ENCODE results near the gene EGFL7.

The EGFL7 gene

DNA sequence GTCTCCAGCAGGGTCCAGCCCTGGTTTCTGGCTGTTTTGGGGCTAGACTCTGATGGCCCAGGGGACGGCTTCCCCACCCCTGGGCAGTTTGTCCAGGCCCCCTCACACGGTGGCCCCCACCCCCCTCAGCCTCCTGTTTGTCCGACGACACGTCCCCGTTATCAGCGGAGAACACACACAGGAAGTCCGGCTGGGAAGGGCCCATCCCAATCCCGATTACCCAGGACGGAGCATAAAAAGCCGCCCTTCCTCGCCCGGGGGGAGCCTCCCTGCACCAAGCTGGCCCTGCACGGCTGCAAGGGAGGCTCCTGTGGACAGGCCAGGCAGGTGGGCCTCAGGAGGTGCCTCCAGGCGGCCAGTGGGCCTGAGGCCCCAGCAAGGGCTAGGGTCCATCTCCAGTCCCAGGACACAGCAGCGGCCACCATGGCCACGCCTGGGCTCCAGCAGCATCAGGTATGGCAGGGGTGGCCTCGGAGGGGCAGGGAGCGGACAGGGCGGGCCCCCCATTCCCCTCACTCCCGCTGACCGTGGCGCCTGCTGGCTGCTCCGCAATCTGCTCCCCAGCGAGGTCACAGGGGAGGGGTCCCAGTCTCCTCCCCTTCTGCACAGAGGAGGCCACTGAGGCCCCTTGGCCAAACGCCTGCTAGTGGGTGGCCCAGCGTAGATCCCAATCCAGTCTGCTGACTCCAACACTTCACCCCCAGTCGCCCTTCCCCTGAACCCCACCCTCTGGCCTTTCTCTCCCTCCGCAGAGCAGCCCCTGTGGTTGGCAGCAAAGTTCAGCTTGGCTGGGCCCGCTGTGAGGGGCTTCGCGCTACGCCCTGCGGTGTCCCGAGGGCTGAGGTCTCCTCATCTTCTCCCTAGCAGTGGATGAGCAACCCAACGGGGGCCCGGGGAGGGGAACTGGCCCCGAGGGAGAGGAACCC lies at the start of gene EGFL7:
EGFL7 (plus strand) TSS at position 261 of the 926 bp plus-strand sequence. CDS start 5,367 bp downstream, outside the sequence.
- no peak for DNase-seq (ENCODE audit: low spot score)

DNA sequence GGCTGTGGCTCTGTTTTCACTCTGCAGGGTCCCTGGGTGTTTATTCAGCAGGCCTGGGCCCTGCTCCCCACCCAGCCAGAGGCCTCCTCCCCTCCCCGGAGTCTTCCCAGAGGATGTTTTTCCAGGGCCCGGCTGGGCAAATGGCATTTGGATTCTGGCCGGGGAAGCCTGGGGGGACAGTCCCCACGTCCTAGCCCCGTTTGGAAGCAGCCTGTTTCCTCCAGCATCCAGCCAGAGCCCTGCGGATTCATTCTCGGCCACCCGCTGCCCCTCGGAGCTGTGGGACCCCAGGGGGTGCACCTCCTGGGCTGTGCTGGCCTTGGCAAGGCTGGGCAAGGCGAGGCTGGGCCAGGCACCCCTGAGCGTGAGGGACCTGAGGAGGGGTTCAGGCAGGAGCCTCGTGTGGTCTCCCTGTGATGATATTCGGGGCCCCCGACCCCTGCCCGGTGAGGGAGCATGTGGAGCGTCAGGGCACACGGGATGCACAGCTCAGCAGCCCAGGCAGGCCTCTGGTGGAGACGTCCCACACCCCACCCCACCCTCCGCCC lies 48.8 kb upstream of the EGFL7 start:
- DNase-seq (ENCODE audit: low spot score) = no peak

DNA sequence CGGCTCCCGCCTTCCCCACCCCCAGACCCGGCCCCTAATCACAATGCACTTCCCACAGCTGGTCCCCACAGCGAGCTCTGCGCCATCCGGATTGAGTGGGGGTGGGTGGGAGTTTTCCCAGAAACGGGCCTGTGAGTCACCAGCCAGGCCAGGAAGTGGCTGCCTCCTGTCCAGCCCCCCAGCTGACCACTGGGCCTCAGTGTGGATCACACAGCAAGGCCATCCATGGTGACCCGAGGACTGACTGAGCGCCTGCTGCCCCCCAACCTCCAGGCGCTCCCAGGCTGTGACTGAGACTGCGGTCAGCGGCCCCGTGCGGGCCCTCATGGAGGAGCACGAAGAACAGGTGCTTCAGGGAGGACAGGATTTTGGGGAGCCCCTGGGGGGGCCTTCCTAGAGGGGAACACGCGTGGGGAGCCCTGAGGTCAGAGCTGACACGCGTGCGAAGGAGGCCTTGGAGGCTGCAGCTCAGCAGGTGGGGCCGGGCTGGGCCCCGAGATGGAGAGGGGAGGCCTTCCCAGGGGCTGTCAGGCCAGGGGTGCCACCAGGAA lies 48.3 kb upstream of the EGFL7 start:
- no peak for DNase-seq (ENCODE audit: low spot score)

DNA sequence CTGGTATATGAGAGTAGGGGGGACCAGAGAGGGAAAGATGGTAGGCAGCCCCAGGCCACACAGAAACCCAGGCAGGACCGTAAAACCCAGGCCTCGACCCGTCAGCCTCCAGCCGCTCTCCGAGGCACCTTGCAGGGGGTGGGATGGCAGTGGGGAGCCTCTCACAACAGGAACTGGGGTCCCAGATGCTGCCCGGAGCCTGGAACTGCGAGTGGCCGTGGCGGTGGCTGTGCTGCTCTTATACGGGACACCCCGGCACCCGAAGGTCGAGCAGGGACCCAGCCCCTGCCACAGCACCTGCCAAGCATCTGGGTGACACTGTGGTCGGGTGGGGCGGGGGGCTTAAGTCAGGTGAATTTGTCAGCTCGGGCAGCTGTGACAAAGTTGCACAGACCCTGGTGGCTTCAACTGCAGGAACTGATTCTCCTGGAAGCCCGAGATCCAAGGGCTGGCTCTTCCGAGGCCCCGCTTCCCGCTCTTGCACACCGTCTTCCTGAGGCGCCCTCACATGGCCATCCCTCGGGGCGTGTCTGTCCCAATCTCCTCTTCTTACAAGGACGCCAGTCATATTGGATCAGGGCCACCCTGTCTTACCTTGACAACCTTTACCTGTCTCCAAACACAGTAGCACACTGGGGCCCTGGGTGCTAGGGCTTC lies 47.6 kb upstream of the EGFL7 start:
- DNase-seq (ENCODE audit: low spot score) = no peak

DNA sequence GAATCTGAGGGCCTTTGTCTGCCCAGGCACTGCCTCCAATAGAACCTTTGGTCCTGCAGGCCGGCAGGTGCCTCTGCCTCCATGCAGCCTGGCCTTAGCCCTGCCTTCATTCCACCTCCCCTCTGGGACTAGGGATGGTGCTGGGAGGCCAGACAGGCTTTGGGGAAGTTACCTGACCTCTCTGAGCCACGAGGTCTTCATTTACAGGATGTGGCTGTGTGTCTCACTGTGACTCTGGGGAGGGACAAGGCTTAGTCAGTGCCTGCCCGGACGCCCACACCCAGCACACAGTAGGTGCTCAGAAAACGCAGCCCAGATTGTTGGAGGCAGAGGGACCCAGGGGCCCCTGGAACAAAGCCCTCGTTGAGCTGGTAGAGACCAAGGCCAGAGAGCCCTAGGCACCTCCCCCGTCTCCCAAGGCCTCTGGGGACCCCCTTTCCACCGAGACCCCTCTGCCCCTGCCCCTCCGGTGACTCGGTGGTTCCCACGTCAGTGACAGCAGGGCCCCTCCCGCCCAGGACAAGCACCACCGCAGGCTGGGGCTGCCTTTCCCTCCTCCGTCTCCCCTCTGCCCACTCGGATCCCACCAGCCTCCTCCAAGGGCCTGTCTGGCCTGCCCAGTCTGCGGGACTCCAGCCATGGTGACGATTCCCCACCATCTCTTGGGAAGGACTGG lies 46.9 kb upstream of the EGFL7 start:
- no peak for DNase-seq (ENCODE audit: low spot score)

DNA sequence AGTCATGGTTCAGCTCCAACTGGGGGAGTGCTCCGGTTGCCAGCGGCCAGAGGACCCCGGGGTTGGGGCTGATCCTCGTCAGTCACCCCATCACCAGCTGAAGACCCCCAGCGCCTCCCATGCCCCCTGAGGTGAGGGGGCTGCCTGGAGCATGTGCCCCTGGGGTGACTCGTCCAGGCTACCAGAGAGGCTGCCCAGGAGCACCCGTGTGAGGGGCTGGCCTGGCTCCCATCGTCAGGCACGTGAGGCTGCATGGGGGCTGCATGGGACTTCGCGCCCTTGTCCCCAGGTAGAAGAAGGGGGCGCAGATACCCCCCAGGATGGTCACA lies 46.4 kb upstream of the EGFL7 start:
- DNase-seq (ENCODE audit: low spot score) = no peak

DNA sequence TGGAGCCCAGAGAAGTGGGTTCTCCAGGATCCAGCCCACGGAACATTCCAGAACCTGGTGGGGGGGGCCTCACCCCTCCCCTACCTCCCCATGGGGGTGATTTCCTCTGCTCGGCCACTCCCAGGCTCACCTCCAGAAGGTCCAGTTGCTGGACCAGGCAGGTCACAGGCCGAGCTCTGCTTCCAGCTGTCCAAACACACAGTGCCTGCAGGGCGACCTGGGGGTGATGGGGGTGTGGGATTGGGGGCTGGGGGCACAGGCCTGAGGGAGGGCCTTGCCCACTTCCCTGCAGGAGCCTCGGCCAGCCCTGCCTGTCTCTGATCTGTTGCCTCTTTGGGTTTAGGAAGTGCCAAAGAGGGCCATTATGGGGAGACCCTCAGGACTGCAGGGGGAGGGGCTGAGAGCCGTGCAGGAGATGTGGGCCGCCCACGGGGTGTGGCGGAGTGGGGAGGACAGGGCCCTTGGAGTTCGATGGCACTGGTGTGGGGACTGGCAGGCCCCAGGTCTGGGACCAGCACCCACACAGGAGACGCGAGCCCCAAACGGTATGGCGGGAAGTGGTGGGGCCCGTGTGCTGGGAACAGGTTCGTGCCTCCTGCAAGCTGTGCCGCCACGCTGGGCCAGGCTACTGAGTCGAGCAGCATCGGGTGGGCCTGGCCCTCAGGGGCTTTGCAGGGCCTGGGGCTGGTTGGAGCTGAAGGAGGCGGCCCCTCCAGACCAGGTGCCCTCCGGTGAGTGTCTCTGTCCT lies 45.6 kb upstream of the EGFL7 start:
- DNase-seq (ENCODE audit: low spot score) = no peak

DNA sequence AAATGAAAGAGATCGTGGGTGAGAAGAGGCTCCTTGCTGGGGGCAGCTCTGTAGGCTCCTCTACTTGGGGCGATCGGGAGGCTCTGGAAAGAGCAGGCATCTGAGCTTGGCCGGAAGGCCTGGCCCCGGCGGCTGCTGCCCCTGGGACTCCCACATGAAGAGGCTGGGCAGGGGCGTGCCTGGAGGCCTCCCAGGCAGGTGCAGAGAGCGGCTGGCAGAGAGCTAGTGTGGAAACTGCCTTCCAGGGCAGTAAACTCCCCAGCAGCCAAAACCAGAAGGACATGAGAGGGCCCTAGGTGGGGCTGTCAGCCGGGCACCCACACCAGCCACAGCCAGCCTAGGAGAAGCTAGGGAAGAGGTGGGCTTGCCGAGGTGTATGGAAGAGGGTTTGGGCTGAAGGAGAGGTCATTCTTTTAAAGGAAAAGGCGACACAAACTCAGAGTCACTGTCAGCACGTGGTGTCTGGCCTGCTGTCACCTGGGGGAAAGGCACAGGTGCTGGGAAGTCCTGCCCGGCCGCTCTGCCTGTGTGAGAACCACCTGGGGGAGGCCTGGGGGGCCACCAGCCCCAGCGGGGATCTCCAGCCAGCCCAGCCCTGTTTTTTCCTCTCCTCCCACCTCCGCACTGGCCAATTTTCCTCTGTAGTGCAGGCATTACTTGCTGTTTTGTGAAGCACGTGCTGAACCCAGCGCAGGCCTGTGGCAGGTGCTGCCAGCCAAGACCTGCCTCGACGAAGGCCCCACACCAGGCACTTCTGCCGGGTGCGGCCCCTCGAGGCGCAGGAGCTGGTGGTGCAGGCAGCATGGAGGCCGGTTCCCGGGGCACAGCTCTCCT lies 44.8 kb upstream of the EGFL7 start:
- no peak for DNase-seq (ENCODE audit: low spot score)

DNA sequence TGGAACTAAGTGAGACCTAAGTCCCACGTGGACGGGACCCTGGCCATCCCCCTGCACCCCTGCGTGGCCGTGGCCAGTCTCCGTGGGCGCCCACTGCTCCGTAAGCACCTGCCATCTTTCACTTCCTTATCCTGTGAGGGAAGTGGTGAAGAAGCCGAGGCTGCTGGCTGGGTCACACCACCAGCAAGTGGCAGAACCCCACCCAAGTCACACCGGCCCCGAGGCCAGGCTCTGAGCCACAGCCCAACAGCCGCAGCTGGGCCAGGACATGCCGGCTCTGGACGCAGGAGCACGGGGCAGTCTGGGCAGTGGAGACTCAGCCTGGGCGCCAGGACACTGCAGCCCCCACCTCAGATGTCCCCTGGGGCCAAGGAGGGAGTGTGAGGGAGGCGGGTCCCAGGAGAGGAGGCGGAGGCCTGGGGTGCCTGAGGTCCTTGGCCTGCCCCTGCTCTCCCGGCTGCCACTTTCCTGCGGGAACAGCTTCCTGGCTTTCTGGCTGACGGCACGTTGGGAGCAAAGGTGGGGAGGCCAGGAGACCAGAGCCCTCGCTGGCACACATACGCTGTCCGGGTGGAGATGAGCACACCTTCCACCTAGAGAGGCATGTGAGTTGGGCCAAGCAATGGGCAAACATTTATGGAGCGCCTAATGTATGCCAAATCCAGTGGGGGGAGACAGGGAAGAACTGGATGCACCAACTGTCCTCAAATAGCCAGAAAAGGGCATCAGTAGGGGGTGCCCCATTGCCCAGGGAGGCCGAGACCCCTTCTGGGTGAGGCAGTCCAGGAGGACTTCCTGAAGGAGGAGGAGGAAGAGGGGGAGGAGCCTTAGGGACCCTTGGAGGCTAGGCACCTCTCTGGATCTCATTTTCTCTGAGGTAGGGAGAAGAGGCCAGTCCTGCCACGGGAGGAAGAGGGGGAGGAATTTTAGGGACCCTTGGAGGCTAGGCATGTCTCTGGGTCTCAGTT lies 43.9 kb upstream of the EGFL7 start:
- peak; percentile 76 for DNase-seq (ENCODE audit: low spot score)

DNA sequence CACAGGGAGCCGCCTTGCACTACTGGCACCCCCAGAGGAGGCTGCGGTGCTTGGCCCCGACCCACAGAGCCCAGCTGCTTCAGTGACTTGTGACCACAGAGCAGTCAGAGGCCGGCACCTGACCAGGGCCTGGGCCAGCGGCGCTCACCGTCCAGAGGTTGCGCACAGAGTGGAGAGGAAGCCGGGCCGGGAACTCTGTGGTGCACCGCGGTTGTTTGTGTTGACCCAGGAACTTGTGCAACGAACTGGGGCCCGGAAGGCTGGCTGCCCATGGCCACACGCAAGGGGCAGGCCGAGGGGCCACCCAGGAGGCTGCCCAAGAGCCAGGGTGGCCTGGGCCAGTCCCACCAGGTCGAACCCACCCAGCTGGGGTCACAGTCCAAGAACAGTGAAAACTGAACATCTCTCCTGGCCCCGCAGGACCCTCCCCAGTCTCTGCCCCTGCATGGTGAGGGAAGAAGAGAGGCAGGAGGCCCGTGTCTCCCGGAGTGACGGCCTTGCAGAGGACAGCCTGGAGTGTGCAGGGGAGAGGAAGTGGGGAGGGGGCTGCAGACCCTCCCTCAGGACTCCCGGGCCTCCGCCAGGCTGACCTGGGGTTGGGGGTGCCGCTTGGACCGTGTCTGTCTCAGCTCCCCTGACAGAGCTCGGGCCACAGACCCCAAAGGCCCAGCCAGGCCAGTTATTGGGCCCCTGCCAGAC lies 42.8 kb upstream of the EGFL7 start:
- DNase-seq (ENCODE audit: low spot score) = no peak

DNA sequence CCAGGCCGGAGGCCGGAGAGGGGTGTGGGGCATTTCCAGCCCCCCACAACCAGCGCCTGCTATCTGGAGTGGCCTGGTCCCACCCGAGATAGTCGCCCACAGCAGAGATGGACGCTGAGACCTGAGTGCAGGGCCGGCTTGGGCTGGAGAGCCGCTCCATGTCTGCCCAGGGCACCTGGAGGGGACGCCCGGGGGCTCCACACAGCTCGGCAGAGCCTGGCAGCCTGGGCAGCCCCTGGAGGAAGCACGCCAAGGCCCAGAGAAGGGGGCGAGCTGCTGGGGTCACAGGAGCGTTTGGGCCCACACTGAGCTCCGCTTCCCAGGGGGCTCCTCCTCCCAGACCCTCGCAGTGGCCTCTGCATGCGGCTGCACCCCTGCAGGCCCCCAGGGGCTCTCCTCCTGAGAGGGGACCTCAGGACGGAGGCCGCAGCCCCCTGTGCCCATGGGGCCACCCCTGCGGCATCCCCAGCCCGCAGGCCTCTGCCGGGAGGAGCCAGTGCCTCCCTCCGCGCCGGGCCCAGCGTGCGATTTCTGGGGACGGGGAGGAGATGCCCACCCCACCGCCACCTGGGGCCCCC lies 42.2 kb upstream of the EGFL7 start:
- no peak for DNase-seq (ENCODE audit: low spot score)

DNA sequence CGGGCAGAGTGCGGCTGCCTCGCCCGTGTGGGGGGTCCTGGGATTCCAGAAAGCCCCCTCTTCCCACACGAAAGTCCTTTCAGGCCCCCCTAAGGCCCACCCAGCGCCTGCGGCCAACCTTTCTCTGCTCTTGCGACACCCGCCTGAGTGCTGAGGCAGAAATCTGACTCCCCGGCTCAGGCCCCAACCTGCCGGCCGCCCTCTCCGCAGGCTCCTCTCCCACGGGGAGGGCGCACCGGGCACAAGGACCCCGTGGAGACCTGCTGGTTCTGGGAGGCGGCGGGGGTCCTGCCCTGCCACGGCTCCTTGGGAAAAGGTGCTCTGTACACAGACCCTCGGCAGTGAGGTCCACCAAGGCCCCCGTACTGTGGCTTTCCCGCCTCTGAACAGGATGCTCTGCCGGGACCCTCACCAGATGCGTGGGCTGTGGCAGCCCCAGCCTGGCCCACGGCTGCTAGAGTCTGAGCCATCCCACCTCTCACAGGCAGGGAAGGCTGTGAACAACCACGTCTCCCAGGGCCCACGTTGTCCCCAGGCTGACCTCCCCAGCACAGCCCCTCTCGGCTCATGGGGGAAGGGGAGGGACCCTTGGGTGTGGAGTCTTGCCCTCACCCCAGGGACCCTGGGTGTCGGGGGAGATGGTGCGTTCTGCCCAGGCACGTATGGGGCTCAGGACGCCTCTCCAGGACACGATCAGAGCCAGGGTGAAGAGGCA lies 41.5 kb upstream of the EGFL7 start:
- DNase-seq (ENCODE audit: low spot score) = no peak

DNA sequence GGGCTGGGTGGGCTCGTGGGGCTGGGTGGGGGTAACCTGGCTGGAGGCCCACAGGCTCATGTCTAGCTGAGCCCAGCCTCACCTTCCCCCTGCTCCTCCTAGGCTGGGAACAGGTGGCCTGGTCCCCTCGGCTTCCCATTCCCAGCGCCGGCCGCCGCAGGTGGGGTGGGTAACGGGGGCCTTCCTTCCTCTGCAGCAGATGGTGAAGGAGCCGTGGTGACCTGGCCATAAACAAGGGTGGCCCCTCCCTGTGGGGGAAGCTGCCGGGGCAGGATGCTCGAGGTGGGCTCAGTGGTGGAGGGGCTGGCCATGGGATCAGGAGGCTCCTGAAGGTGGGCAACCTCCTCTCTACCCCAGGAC lies 41.0 kb upstream of the EGFL7 start:
- no peak for DNase-seq (ENCODE audit: low spot score)

DNA sequence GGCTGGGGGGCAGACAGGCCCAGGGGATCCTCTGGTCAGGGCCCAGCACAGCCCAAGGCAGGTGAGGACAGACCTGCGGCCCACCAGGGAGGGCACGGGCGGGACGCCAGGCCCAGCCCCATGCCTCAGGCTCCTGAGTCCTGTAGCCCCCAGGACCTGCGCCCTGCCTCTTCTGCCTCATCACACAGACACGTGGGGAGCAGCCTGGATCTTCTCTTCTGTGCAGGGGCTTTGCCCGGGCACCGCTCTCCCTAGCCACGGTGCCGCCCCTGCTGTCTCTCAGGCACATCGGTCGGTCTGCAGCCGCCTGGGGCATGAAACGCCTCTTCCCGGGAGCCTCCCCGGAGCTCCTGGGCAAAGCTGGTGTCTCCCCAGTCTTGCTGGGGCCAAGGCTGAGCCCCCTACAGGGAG lies 40.2 kb upstream of the EGFL7 start:
- DNase-seq (ENCODE audit: low spot score) = no peak

DNA sequence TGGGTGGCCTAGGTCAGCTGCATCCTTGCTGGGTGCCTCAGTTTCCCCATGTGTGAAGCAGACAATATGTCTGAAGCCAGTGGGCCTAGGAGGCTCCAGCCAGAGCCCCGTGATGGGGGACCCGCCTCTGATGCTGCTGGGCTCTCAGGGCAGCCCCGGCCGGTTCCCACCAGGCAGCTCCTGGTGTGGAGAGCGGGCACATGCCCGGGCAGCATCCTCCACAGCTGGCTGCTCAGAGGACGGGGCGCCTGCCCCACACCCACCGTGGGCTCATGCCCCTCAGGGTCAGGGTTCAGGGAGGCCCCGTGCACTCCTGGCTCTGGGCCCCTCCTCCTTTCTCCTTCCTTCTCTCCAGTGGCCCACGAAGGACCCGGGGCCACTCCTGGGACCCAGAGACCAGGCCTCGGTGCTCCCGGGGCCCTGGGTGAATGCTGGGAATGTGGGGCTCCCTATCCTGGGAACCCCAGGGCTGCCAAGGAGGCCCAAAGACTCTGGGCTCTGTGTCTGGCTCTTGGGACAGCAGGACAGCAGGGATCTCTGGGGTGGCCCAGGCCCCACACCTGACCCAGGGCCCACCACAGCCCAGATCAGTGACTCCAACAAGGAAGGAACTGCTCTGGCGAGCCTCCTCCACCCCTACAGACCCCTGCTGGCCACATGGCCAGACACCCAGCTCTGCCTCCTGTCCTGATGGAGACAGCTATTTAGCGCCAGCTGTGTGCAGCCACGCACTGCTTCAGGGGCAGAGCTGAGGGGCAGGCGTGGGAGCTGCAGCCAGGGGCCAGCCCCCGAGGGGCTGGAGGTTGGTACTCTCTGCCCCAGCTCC lies 39.5 kb upstream of the EGFL7 start:
- DNase-seq (ENCODE audit: low spot score) = no peak

DNA sequence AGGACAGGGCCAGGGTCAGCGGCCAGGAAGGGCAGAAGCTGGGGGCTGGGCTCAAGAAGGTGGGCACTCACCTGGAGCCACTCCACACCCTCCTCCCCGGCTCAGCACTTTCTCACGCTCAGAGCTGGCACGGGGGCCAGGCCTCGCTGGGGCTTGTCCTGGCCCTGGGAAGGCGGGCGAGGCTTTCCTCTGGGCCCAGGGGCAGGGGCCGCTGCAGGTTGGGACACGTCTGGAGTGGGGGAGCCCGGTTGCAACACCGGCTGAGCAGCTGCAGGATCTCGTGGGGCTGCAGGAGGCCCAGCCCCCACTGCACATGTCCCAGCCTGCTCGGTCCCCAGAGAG lies 38.9 kb upstream of the EGFL7 start:
- no peak for DNase-seq (ENCODE audit: low spot score)

All from germinal center (tissue), 1 donor.